Measurements from ENCODE around the gene APBA3.

DNA sequence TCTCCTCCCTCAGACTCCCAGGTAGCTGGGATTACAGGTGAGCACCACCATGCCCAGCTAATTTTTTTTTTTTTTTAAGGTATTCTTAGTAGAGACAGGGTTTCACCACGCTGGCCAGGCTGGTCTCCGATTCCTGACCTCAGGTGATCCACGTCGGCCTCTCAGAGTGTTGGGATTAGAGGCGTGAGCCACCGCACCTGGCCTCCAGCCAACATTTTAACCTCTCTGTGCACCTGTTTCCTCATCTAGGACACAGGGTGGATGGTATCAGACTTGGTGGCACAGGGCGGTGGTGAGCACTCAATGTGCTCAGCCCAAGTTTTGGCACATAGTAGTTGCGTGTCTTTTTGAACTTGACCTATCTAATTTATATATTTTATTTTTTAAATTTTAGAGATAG lies 12.5 kb downstream of the APBA3 start:
- TF ChIP-seq CTCF (IDR thresholded peaks at IDR 0.05) = no peak
- no peak for TF ChIP-seq MYC (IDR thresholded peaks at IDR 0.05; ENCODE audit: borderline replicate concordance, low read length)
- TF ChIP-seq POLR2A (IDR thresholded peaks at IDR 0.05; ENCODE audit: low read length) = no peak
- TF ChIP-seq RAD21 (conservative IDR thresholded peaks at IDR 0.05 in 1 of 2, IDR thresholded peaks at IDR 0.05 in 1 of 2) = no peak
- TF ChIP-seq RNF2 (IDR thresholded peaks at IDR 0.05; ENCODE audit: borderline replicate concordance, low read depth) = no peak
- TF ChIP-seq SMC3 (IDR thresholded peaks at IDR 0.05) = no peak
- TF ChIP-seq SREBF2 (IDR thresholded peaks at IDR 0.05) = no peak
- no peak for TF ChIP-seq REST (IDR thresholded peaks at IDR 0.05)
- no peak for TF ChIP-seq RCOR1 (IDR thresholded peaks at IDR 0.05; ENCODE audit: low read depth, low read length)

Measured in A549 (cell line).